Vagina (tissue), 2 donors: ENCODE results near the gene ZNF436. TPM values are rescaled to one million over a fixed set of nuclear protein-coding genes. Genes with fewer than 3 reads are reported as not detected.

Source experiments
- DNase-seq, 2 donors: peaks; one replicate each; pipeline ENCODE4 v3.0.0-alpha.2; 2017; ENCODE audit errors: extremely low spot score in 2 of 2
- H3K27ac ChIP-seq: fragments of 200-600 bp; sonication (generic); one replicate; pipeline ENCODE4 v1.5.1; 2019
- H3K27me3 ChIP-seq: fragments of 200-600 bp; sonication (generic); one replicate; pipeline ENCODE4 v1.5.1; 2019
- H3K36me3 ChIP-seq, 2 donors: fragments of 200-600 bp; sonication (generic); one replicate each; pipeline ENCODE4 v1.5.1; 2017 to 2019
- H3K4me1 ChIP-seq: fragments of 200-600 bp; sonication (generic); one replicate; pipeline ENCODE4 v1.5.1; 2019
- H3K4me3 ChIP-seq, 2 donors: fragments of 200-600 bp; sonication (generic); 1 replicate in 1 of 2; 2 replicates in 1 of 2; pipeline ENCODE4 v1.5.1; 2016 to 2019
- H3K9me3 ChIP-seq: fragments of 200-600 bp; sonication (generic); one replicate; pipeline ENCODE4 v1.5.1; 2019
- POLR2A ChIP-seq, 2 donors: fragments of 450-650 bp; IDR thresholded peaks; one replicate each; pipeline ENCODE4 v1.6.1; 2017; ENCODE audit warnings: antibody characterized with exemption in 2 of 2, mild to moderate bottlenecking in 2 of 2, moderate library complexity in 2 of 2
- POLR2AphosphoS5 ChIP-seq, 2 donors: sonication (generic); formaldehyde crosslinking; IDR thresholded peaks; one replicate each; pipeline ENCODE4 v1.9.0; 2017; ENCODE audit warnings: antibody characterized with exemption in 2 of 2, mild to moderate bottlenecking in 2 of 2, low read depth in 1 of 2; ENCODE audit not compliant: insufficient read depth in 1 of 2
- intact Hi-C: fragments of 100-400 bp; cut with DNase I; formaldehyde crosslinking; loops from one replicate; pipeline ENCODE4 v1.15.1; 2023
- total RNA-seq: library from RNA; depleted of rRNA; stranded (reverse); fragments of >200 nt; gene quantifications from one replicate; pipeline ENCODE4 v1.2.3, GENCODE V29; 2016
- TF ChIP-seq, protein P1 (sequence below), 3 experiments: fragments of 450-650 bp in 2 of 3; fragments of 200-600 bp in 1 of 3; sonication (generic) in 1 of 3; IDR thresholded peaks; one replicate each; pipeline ENCODE4 v1.5.1; 2017 to 2019; ENCODE audit warnings: antibody characterized with exemption in 3 of 3, mild to moderate bottlenecking in 2 of 3, moderate library complexity in 2 of 3

Gene ZNF436
- total RNA-seq, 1 donor from 2014 or later: 20.9 TPM

DNA sequence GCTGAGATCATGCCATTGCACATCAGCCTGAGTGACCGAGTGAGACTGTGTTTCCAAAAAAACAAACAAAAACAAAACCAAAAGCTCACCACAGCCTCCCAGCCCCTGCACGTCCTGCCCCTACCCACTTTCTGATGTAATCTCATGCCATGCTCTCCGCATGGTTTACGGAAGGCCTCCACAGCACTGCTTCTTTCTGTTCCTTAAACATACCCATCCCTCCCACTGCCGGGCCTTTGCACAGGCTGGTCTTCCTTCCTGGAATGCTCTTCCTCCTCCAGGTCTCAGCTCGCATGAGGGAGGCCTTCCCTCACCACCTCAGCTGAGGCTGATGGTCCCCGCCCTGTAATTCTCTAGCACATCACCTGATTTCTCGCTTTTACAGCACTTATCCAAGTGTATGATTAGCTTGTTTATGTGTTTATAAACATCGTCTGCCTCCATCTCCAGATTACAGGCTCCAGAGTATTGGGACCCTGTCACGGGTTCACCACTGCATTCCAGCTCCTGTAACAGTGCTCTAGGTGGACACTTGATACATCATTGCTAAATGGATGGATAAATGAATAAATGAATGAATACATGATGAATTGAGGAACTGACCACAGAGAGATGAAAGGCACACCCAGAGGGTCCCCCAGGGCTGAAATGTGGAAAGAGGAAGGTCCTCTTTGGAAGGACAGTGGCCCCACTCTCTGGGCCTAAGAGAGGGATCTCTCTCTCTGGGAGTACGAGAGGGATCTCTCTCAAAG lies 32.8 kb upstream of the ZNF436 start:
- no peaks in the 10 kb centered on the region for H3K36me3 ChIP-seq

DNA sequence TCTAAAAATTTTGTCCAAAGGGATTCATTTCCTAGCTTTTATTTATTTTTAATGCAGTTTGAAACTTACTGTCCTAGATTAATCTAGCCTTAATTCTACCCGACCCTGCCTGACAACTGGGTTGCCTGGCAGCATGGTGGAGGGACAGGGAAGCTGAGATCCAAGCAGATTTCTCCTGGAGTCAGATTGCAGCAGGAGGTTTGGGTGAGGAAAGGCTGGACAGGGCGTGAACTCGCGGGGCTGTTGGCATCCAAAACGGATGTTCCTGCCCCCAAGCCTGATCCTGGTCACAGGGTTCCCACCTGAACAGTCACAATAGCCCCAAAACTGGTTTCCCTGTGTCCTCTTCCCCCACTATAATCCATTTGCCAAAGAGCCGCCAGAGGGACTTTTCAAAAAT lies 31.7 kb upstream of the ZNF436 start:
- H3K9me3 ChIP-seq: no peaks in the 10 kb centered on the region
- H3K4me3 ChIP-seq: no peak overlapping the region
- no peaks in the 10 kb centered on the region for H3K27me3 ChIP-seq
- intact Hi-C loops: no loop called here
- no peak for DNase-seq
- TF ChIP-seq POLR2A (IDR thresholded peaks at IDR 0.05) (no peak), POLR2AphosphoS5 (IDR thresholded peaks at IDR 0.05; ENCODE audit: insufficient read depth in 1 of 2, low read depth in 1 of 2) (no peak)
- TF ChIP-seq, protein P1, sequence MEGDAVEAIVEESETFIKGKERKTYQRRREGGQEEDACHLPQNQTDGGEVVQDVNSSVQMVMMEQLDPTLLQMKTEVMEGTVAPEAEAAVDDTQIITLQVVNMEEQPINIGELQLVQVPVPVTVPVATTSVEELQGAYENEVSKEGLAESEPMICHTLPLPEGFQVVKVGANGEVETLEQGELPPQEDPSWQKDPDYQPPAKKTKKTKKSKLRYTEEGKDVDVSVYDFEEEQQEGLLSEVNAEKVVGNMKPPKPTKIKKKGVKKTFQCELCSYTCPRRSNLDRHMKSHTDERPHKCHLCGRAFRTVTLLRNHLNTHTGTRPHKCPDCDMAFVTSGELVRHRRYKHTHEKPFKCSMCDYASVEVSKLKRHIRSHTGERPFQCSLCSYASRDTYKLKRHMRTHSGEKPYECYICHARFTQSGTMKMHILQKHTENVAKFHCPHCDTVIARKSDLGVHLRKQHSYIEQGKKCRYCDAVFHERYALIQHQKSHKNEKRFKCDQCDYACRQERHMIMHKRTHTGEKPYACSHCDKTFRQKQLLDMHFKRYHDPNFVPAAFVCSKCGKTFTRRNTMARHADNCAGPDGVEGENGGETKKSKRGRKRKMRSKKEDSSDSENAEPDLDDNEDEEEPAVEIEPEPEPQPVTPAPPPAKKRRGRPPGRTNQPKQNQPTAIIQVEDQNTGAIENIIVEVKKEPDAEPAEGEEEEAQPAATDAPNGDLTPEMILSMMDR (IDR thresholded peaks at IDR 0.05): no peak
- no peak overlapping the region for H3K27ac ChIP-seq
- peaks cover 31% of the 10 kb centered on the region for H3K4me1 ChIP-seq
- H3K36me3 ChIP-seq: peaks cover 0 to 4% of the 10 kb centered on the region in 2 donors

More for the DNA sequence above, 32.8 kb upstream of the ZNF436 start:
- H3K27me3 ChIP-seq: no peaks in the 10 kb centered on the region
- no peaks in the 10 kb centered on the region for H3K9me3 ChIP-seq
- H3K4me3 ChIP-seq: no peak overlapping the region
- no peak for DNase-seq
- TF ChIP-seq, protein P1 (IDR thresholded peaks at IDR 0.05): no peak
- TF ChIP-seq POLR2A (IDR thresholded peaks at IDR 0.05) (no peak), POLR2AphosphoS5 (IDR thresholded peaks at IDR 0.05; ENCODE audit: insufficient read depth in 1 of 2, low read depth in 1 of 2) (no peak)
- H3K27ac ChIP-seq: peak overlapping the region; percentile 66
- intact Hi-C loops: no loop called here
- peaks cover 31% of the 10 kb centered on the region for H3K4me1 ChIP-seq

DNA sequence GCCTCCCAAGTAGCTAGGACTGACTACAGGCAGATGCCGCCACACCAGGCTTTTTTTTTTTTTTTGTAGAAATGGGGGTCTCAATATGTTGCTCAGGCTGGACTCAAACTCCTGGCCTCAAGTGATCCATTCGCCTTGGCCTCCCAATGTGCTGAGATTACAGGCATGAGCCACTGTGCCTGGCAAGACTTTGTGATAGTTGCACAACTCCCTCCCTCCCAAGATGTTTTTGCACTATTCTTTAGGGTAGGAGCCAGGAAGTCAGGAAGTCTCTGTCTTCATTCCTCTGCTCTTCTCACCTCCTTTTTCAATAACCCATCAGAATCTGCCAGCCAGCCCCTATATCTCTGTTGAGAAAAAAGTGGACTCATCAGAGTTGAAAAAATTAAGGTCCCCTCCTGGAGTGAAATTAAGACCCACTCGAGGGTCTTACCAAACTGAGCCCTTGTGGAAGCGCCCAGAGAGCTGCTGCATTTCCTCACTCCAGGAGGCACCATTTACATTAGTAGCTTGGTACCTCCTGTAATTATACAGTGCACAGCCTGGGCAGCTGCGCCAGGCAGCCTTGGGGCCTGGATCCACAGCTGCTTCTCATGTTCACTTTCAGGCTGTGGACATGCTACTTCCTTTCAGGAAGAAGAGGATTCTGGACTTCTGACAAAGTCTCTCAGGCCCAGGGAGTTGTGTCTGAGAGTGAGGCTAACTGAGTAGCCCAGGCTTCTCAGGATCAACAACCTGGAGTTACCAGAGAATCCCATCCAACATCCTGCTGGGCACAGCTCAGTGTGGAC lies 30.9 kb upstream of the ZNF436 start:
- no peaks in the 10 kb centered on the region for H3K27me3 ChIP-seq
- peaks cover 37% of the 10 kb centered on the region for H3K4me1 ChIP-seq
- no peak overlapping the region for H3K4me3 ChIP-seq
- peaks cover 0 to 4% of the 10 kb centered on the region in 2 donors for H3K36me3 ChIP-seq
- intact Hi-C loops: no loop called here
- TF ChIP-seq POLR2A (IDR thresholded peaks at IDR 0.05): no peak
- DNase-seq: no peak
- no peak overlapping the region for H3K27ac ChIP-seq
- H3K9me3 ChIP-seq: no peaks in the 10 kb centered on the region

DNA sequence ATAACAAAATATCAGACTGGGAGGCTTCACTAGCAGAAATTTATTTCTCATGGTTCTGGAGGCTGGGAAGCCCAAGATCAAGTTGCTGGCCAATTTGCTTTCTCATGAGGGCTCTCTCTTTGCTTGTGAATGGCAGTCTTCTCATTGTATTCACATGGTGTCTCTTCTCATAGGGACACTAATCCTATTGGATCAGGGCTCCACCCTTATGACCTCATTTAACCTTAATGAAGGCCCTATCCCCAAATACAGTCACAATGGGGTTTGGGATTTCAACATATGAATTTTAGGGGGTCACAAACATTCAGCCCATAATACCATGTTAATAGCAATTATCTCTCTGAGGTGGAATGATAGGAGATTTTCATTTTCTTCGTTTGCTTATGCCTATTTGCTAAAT lies 29.6 kb upstream of the ZNF436 start:
- Histone ChIP-seq H3K9me3 (no peaks in the 10 kb centered on the region), H3K4me3 (no peak overlapping the region), H3K27me3 (no peaks in the 10 kb centered on the region), H3K36me3 (peaks cover 0 to 4% of the 10 kb centered on the region in 2 donors), H3K4me1 (peaks cover 45% of the 10 kb centered on the region), H3K27ac (no peak overlapping the region)
- DNase-seq: no peak
- TF ChIP-seq, protein P1 (IDR thresholded peaks at IDR 0.05): no peak
- TF ChIP-seq POLR2AphosphoS5 (IDR thresholded peaks at IDR 0.05; ENCODE audit: insufficient read depth in 1 of 2, low read depth in 1 of 2): no peak
- TF ChIP-seq POLR2A (IDR thresholded peaks at IDR 0.05): no peak
- intact Hi-C loops: no loop called here

DNA sequence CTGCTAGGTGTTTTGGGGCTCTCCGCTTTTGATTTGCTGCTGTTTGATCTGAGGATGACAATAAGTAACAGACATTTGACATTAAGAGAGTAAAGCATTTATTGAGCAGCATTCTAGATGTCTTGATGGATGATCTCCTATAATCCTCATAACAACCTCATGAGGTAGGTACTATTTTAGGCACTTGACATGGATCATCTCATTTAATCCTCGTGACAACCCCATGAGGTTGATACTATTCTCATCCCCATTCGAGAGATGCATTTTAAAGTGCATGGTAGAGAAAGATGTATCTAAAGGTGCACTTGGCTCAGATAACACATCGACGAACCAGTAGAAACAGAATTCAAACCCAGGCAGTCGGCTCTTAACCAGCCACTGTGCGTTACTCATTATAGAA lies 28.3 kb upstream of the ZNF436 start:
- H3K27ac ChIP-seq: no peak overlapping the region
- intact Hi-C loops: no loop called here
- DNase-seq: no peak
- H3K4me1 ChIP-seq: peaks cover 44% of the 10 kb centered on the region
- TF ChIP-seq POLR2AphosphoS5 (IDR thresholded peaks at IDR 0.05; ENCODE audit: insufficient read depth in 1 of 2, low read depth in 1 of 2) (no peak), POLR2A (IDR thresholded peaks at IDR 0.05) (no peak)
- TF ChIP-seq, protein P1 (IDR thresholded peaks at IDR 0.05): no peak
- H3K9me3 ChIP-seq: no peaks in the 10 kb centered on the region
- H3K27me3 ChIP-seq: no peaks in the 10 kb centered on the region
- H3K36me3 ChIP-seq: peaks cover 0 to 4% of the 10 kb centered on the region in 2 donors
- no peak overlapping the region for H3K4me3 ChIP-seq
